ENCODE data around the gene CPNE1.

- no peak for TF ChIP-seq CTCF (IDR thresholded peaks at IDR 0.05)
- TF ChIP-seq POLR2A (IDR thresholded peaks at IDR 0.05) = no peak
Measured at GRCh38 chr20:35601990-35602389, 62.7 kb downstream of the CPNE1 start.

Data from upper lobe of left lung (tissue), 4 donors.